H1 (cell line): ENCODE measurements around the gene STEAP2. TPM values are rescaled to one million over a fixed set of nuclear protein-coding genes. Genes with fewer than 3 reads are reported as not detected.

Source experiments
- CBX5 ChIP-seq: fragments of 300-800, 300-1000 bp; sonication (generic); IDR thresholded peaks from 2 replicates; pipeline ENCODE4 v1.7.1; 2016; ENCODE audit warnings: antibody characterized with exemption, low read length, low read depth
- CREB1 ChIP-seq: IDR thresholded peaks from 2 replicates; pipeline ENCODE4 v1.6.1; 2012; ENCODE audit warnings: inconsistent platforms
- EP300 ChIP-seq, 2 experiments: IDR thresholded peaks; 1 replicate in 1 of 2; 2 replicates in 1 of 2; pipeline ENCODE4 v1.6.1; 2011 to 2012; ENCODE audit warnings: low read depth in 2 of 2, low read length in 2 of 2, mild to moderate bottlenecking in 2 of 2, borderline replicate concordance in 1 of 2, inconsistent platforms in 1 of 2, moderate library complexity in 1 of 2
- MAFK ChIP-seq: IDR thresholded peaks from 2 replicates; pipeline ENCODE4 v1.6.1; 2012; ENCODE audit warnings: low read depth, mild to moderate bottlenecking, improper control_type of control experiment, low read length
- POLR2AphosphoS5 ChIP-seq: IDR thresholded peaks from 2 replicates; pipeline ENCODE4 v1.6.1; 2011; ENCODE audit warnings: low read depth, low read length
- SIN3A ChIP-seq, 2 experiments: IDR thresholded peaks in 1 of 2; conservative IDR thresholded peaks in 1 of 2; 2 replicates each; pipeline ENCODE4 v1.6.1; 2011 to 2012; ENCODE audit warnings: low read length in 2 of 2, improper control_type of control experiment in 1 of 2, low read depth in 1 of 2, mild to moderate bottlenecking in 1 of 2
- SRF ChIP-seq: IDR thresholded peaks from 2 replicates; pipeline ENCODE4 v1.6.1; 2011; ENCODE audit warnings: mild to moderate bottlenecking, low read depth, low read length, moderate library complexity
- SUZ12 ChIP-seq: fragments of 200-600 bp; sonication (generic); IDR thresholded peaks from 2 replicates; pipeline ENCODE4 v1.6.1; 2012; ENCODE audit warnings: mild to moderate bottlenecking, inconsistent platforms, low read length, moderate library complexity, mixed read lengths
- TAF1 ChIP-seq: IDR thresholded peaks from 2 replicates; pipeline ENCODE4 v1.6.1; 2011; ENCODE audit warnings: mild to moderate bottlenecking, low read depth, low read length
- polyA plus RNA-seq, 7 experiments: library from polyadenylated mRNA; depleted of rRNA in 3 of 7; stranded (reverse) in 5 of 7; unstranded in 2 of 7; fragments of >200 nt in 5 of 7; fragments of 200-250 nt in 2 of 7; gene quantifications; 1 replicate in 5 of 7; 2 replicates in 1 of 7; 4 replicates in 1 of 7; pipeline versions ENCODE4 v1.2.1 to v1.2.3, GENCODE V29; 2011 to 2013; ENCODE audit warnings: missing spikeins in 2 of 7, mixed read lengths in 2 of 7
- total RNA-seq: library from RNA; stranded (reverse); fragmentation: NEBNext Ultra II Directional; extraction: Animal tissue kit (Norgen Biotek cat#: 25700); gene quantifications from 2 replicates; pipeline ENCODE4 v1.2.1, GENCODE V29; 2021
- TF ChIP-seq, protein P1 (sequence below): fragments of 300-600 bp; sonication (generic); IDR thresholded peaks from 2 replicates; pipeline ENCODE4 v1.7.1; 2012; ENCODE audit warnings: low read length, moderate library complexity, mild to moderate bottlenecking, inconsistent platforms; ENCODE audit not compliant: insufficient replicate concordance

STEAP2 gene
- total and polyA plus RNA-seq, 2 of the 8 experiments (the other 6 are each of a cell fraction or from before 2014, with no cell fraction given), result 13.4 to 18.4 TPM

- TF ChIP-seq, protein P1, sequence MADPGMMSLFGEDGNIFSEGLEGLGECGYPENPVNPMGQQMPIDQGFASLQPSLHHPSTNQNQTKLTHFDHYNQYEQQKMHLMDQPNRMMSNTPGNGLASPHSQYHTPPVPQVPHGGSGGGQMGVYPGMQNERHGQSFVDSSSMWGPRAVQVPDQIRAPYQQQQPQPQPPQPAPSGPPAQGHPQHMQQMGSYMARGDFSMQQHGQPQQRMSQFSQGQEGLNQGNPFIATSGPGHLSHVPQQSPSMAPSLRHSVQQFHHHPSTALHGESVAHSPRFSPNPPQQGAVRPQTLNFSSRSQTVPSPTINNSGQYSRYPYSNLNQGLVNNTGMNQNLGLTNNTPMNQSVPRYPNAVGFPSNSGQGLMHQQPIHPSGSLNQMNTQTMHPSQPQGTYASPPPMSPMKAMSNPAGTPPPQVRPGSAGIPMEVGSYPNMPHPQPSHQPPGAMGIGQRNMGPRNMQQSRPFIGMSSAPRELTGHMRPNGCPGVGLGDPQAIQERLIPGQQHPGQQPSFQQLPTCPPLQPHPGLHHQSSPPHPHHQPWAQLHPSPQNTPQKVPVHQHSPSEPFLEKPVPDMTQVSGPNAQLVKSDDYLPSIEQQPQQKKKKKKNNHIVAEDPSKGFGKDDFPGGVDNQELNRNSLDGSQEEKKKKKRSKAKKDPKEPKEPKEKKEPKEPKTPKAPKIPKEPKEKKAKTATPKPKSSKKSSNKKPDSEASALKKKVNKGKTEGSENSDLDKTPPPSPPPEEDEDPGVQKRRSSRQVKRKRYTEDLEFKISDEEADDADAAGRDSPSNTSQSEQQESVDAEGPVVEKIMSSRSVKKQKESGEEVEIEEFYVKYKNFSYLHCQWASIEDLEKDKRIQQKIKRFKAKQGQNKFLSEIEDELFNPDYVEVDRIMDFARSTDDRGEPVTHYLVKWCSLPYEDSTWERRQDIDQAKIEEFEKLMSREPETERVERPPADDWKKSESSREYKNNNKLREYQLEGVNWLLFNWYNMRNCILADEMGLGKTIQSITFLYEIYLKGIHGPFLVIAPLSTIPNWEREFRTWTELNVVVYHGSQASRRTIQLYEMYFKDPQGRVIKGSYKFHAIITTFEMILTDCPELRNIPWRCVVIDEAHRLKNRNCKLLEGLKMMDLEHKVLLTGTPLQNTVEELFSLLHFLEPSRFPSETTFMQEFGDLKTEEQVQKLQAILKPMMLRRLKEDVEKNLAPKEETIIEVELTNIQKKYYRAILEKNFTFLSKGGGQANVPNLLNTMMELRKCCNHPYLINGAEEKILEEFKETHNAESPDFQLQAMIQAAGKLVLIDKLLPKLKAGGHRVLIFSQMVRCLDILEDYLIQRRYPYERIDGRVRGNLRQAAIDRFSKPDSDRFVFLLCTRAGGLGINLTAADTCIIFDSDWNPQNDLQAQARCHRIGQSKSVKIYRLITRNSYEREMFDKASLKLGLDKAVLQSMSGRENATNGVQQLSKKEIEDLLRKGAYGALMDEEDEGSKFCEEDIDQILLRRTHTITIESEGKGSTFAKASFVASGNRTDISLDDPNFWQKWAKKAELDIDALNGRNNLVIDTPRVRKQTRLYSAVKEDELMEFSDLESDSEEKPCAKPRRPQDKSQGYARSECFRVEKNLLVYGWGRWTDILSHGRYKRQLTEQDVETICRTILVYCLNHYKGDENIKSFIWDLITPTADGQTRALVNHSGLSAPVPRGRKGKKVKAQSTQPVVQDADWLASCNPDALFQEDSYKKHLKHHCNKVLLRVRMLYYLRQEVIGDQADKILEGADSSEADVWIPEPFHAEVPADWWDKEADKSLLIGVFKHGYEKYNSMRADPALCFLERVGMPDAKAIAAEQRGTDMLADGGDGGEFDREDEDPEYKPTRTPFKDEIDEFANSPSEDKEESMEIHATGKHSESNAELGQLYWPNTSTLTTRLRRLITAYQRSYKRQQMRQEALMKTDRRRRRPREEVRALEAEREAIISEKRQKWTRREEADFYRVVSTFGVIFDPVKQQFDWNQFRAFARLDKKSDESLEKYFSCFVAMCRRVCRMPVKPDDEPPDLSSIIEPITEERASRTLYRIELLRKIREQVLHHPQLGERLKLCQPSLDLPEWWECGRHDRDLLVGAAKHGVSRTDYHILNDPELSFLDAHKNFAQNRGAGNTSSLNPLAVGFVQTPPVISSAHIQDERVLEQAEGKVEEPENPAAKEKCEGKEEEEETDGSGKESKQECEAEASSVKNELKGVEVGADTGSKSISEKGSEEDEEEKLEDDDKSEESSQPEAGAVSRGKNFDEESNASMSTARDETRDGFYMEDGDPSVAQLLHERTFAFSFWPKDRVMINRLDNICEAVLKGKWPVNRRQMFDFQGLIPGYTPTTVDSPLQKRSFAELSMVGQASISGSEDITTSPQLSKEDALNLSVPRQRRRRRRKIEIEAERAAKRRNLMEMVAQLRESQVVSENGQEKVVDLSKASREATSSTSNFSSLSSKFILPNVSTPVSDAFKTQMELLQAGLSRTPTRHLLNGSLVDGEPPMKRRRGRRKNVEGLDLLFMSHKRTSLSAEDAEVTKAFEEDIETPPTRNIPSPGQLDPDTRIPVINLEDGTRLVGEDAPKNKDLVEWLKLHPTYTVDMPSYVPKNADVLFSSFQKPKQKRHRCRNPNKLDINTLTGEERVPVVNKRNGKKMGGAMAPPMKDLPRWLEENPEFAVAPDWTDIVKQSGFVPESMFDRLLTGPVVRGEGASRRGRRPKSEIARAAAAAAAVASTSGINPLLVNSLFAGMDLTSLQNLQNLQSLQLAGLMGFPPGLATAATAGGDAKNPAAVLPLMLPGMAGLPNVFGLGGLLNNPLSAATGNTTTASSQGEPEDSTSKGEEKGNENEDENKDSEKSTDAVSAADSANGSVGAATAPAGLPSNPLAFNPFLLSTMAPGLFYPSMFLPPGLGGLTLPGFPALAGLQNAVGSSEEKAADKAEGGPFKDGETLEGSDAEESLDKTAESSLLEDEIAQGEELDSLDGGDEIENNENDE, result no peak
- TF ChIP-seq EP300 (IDR thresholded peaks at IDR 0.05; ENCODE audit: borderline replicate concordance in 1 of 2, low read depth in 2 of 2, low read length in 2 of 2) (peak in 1 of 2 experiments; percentile 83; a peak in 1 of 3 replicates), MAFK (no peak), CBX5 (no peak), SUZ12 (no peak), CREB1 (no peak), SIN3A (conservative IDR thresholded peaks at IDR 0.05 in 1 of 2, IDR thresholded peaks at IDR 0.05 in 1 of 2; ENCODE audit: low read depth in 1 of 2, low read length in 2 of 2) (peak in 1 of 2 experiments; percentile 32; a peak in 1 of 4 replicates), POLR2AphosphoS5 (peak; percentile 93), SRF (no peak), TAF1 (peak; percentile 77)
Measured at GRCh38 chr7:90224195-90224594, 12.7 kb downstream of the STEAP2 start (continued).
